ES-I3 (cell line): Measurements from ENCODE around the gene C9orf85.
A peak's percentile ranks its signal among the peaks of the same experiment; 100 is the strongest.

Experiments
- H3K36me3 ChIP-seq: 2 replicates; pipeline ENCODE4 v1.6.1; 2013; ENCODE audit warnings: mild to moderate bottlenecking, low read length, control low read depth, moderate library complexity; ENCODE audit not compliant: insufficient read depth
- H3K4me1 ChIP-seq: 2 replicates; pipeline ENCODE4 v1.6.1; 2013; ENCODE audit warnings: mild to moderate bottlenecking, control low read depth, low read length; ENCODE audit not compliant: insufficient read depth
- H3K9ac ChIP-seq: 2 replicates; pipeline ENCODE4 v1.6.1; 2013; ENCODE audit warnings: low read depth, mild to moderate bottlenecking, low read length, moderate library complexity
- H3K9me3 ChIP-seq: 2 replicates; pipeline ENCODE4 v1.6.1; 2013; ENCODE audit warnings: mild to moderate bottlenecking, low read length, moderate library complexity; ENCODE audit not compliant: control insufficient read depth, insufficient read depth

Gene C9orf85

DNA sequence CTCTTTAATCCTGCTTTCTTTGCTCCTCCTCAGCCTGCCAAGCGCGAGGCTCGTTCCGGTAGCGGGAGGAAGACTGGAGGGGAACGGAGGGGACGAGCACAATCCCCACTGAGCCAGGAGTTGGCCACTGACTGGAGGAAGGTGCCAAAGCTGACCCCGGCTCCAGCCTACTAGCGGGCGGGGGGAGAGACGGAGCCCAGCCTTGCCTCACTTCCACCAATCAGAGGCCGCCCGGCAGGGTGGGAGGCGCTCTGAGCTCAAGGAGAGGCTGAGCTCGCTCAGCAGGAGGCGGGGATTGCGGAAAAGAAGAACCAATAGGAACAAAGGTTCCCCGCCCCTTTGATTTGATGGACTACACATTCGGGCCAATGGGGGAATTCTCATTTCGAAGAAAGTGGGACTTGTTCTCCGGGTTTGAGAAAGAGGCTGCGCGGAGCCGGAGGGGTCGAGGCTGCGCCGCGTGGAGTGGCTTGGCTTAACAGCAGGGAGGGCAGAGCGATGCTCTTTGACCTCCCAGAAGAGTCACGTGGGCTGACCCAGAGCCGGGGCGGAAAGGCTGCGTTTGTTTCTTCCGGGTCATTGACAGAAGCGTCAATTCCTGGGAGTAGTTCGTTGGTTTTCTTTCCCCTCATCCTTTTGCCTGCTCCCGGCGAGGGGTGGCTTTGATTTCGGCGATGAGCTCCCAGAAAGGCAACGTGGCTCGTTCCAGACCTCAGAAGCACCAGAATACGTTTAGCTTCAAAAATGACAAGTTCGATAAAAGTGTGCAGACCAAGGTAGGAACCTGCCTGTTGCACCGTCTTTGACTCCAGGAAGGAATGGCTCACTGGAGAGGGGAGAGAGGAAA, at the start of gene C9orf85, which contains the start of gene ABHD17B:
TSS of gene C9orf85 (plus strand) at position 579 of the 847 bp plus-strand sequence. CDS start at position 675, 96 bp downstream.
TSS of gene ABHD17B (minus strand) at position 133 of the 847 bp plus-strand sequence. CDS start 36,113 bp downstream, outside the sequence.
- H3K9me3 ChIP-seq = no peaks in the 10 kb centered on the region
- H3K4me1 ChIP-seq = no peaks in the 10 kb centered on the region; the same call in 1 of the 2 replicates
- H3K9ac ChIP-seq = peak within 1 kb of the TSS; percentile 98
- no peaks in the 10 kb centered on the region; the same call in 1 of the 2 replicates for H3K36me3 ChIP-seq

DNA sequence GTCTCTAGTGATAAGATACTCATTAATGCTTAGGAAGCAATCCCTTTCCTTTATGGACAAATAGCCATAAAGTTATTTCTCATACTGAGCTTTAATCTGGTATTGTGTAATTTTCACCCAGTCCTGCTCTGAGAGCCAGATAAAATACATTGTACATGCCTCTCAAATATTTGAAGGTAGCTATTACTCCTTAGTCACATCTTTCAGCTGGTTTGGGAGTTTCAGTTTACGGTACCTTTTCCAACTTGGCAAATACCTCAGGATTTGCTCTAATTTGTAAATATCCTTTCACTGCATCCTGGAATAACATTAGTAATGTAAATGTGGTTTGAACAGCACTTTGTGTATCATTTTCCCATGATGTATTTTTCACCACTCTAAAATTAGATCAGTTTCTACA, 47.8 kb upstream of the C9orf85 start:
- Histone ChIP-seq H3K9ac (no peak overlapping the region), H3K36me3 (peaks cover 3% of the 10 kb centered on the region; the same call in 1 of the 2 replicates), H3K4me1 (no peaks in the 10 kb centered on the region), H3K9me3 (peaks cover 4% of the 10 kb centered on the region; the same call in 1 of the 2 replicates)

- no peaks in the 10 kb centered on the region; the same call in 1 of the 2 replicates for H3K36me3 ChIP-seq
- H3K9ac ChIP-seq = no peak overlapping the region
- no peaks in the 10 kb centered on the region for H3K4me1 ChIP-seq
- H3K9me3 ChIP-seq = peaks cover 4% of the 10 kb centered on the region; the same call in 1 of the 2 replicates
These were observed 36.1 kb upstream of the C9orf85 start for GRCh38 chr9:71875345-71875744.

- H3K9ac ChIP-seq = no peak overlapping the region
- no peaks in the 10 kb centered on the region; the same call in 1 of the 2 replicates for H3K36me3 ChIP-seq
- H3K9me3 ChIP-seq = peaks cover 4% of the 10 kb centered on the region; the same call in 1 of the 2 replicates
- H3K4me1 ChIP-seq = no peaks in the 10 kb centered on the region
These were observed 35.3 kb upstream of the C9orf85 start for GRCh38 chr9:71876106-71876505.

GRCh38 chr9:71876829-71877228, 34.6 kb upstream of the C9orf85 start:
- peaks cover 2% of the 10 kb centered on the region for H3K36me3 ChIP-seq
- H3K4me1 ChIP-seq = no peaks in the 10 kb centered on the region
- peaks cover 4% of the 10 kb centered on the region; the same call in 1 of the 2 replicates for H3K9me3 ChIP-seq
- no peak overlapping the region for H3K9ac ChIP-seq

DNA sequence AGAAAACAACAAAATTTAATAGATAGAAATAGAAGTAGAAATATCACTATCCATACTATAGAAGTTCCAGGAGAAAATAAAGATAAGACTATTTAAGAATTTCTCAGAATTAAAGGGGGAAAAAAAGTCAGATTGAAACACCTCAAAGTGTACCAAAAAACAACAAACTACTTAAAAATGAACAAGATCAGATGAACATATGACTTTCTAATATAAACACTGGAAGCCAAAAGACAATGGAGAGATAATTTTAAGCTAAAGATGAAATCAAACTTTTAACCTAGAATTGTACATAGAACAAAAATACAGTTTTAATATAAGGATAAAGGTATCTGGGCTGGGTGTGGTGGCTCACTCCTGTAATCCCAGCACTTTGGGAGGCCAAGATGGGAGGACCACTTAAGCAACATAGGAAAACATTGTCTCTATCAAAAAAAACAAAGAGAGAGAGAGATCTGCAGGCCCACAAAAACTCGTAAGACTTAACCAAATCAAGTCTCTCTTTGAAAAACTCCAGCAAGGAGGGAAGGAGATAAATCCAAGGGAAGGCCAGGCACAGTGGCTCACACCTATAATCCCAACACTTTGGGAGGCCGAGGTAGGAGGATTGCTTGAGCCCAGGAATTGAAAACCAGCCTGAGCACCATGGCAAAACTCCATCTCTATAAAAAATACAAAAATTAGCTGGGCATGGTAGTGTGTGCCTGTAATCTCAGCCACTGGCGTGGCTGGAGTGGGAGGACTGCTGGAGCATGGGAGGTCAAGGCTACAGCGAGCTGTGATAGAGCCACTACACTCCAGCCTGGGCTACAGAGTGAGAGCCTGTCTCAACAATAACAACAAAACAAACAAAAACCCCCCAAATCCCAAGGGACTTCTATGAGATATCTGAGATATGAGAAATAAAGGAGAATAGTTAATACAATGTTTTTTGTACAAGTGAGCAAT, 32.8 kb upstream of the C9orf85 start:
- peaks cover 2% of the 10 kb centered on the region for H3K36me3 ChIP-seq
- no peaks in the 10 kb centered on the region for H3K4me1 ChIP-seq
- H3K9ac ChIP-seq = no peak overlapping the region
- H3K9me3 ChIP-seq = peaks cover 4% of the 10 kb centered on the region; the same call in 1 of the 2 replicates

DNA sequence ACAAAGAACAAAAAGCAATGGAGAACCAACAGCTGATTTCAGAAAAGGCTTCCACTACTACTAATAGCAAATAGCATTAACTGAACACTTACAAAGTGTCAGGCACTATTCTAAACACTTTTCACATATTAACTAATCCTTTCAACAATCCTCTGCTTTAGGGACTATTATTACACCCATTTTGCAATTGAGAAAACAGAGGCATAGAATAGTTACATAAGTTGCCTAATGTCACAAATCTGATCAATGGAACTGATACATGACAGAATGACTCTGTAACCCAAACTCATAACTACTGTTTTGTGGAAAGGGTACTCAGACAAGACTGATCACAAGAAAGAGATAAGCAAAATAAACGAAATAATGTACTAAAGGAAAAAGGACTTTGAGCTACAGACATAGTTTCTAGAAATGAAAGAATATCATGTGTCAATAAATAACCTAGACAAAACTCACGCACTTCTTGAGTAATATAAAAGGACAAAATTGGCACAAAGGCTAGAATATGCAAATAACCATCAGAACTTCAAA, 31.7 kb upstream of the C9orf85 start:
- peaks cover 4% of the 10 kb centered on the region; the same call in 1 of the 2 replicates for H3K9me3 ChIP-seq
- H3K4me1 ChIP-seq = no peaks in the 10 kb centered on the region
- peaks cover 2% of the 10 kb centered on the region; the same call in 1 of the 2 replicates for H3K36me3 ChIP-seq
- no peak overlapping the region for H3K9ac ChIP-seq

DNA sequence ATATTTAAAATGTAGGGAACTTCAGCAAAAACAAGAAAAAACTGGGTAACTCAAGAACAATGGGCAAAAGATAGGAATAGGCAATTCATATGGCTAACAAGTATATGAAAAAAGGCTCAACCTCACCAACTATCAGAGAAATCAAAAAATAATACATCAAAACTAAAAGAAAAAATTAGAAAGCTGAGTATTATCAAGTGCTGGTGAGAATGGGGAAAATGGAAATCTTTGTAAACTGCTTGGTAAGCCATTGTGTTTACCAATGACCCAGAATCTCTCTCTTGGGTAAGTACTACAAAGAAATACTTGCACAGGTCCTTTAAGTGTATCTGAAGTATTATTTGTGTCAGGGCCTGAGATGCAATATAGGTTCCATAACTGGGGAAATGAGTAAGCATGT, 27.4 kb upstream of the C9orf85 start:
- Histone ChIP-seq H3K36me3 (peaks cover 2% of the 10 kb centered on the region; the same call in 1 of the 2 replicates), H3K9ac (no peak overlapping the region), H3K4me1 (no peaks in the 10 kb centered on the region), H3K9me3 (peaks cover 4% of the 10 kb centered on the region; the same call in 1 of the 2 replicates)

DNA sequence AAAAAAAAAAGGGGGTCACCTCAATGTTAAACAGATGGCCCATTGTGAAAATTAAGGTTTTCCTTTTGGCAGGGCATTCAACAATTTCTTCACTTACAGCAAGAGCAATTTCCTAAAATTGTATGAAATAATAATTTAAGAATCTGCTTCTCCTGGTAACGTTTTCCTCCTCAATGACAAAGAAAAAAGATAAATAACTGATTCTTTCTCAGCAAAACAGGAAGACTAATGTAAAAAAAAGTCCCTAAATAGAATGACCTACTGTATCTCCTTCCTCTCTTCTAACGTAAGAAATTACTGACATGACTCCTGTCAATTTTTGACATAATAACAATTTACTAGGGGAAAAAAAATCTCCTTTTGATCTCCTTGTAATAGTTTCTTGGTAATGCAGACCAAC, 26.0 kb upstream of the C9orf85 start:
- Histone ChIP-seq H3K4me1 (no peaks in the 10 kb centered on the region), H3K9me3 (no peaks in the 10 kb centered on the region), H3K36me3 (peaks cover 2% of the 10 kb centered on the region; the same call in 1 of the 2 replicates), H3K9ac (no peak overlapping the region)

DNA sequence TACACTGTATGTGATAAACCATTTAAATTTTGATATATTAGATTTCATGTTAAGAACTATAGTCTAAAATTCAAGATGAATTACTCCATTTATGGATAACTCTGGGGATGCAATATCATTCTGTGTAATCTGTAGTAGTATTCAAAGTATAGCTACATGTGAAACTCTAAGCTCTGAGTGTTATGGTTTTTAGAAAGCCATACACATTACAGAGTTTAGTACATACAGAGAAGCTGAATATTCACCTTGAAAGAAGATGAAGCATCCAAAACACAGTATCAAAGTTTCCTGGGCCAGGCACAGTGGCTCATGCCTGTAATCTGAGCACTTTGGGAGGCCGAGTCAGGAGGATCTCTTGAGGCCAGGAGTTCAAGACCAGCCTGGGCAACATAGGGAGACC, 25.4 kb upstream of the C9orf85 start:
- Histone ChIP-seq H3K4me1 (no peaks in the 10 kb centered on the region), H3K9me3 (no peaks in the 10 kb centered on the region), H3K36me3 (peaks cover 2% of the 10 kb centered on the region; the same call in 1 of the 2 replicates), H3K9ac (no peak overlapping the region)

- H3K36me3 ChIP-seq = peaks cover 2% of the 10 kb centered on the region; the same call in 1 of the 2 replicates
- no peaks in the 10 kb centered on the region for H3K4me1 ChIP-seq
- no peak overlapping the region for H3K9ac ChIP-seq
- H3K9me3 ChIP-seq = no peaks in the 10 kb centered on the region
These were observed 24.9 kb upstream of the C9orf85 start for GRCh38 chr9:71886541-71886940.

GRCh38 chr9:71887362-71887761, 24.1 kb upstream of the C9orf85 start:
- Histone ChIP-seq H3K9me3 (no peaks in the 10 kb centered on the region), H3K36me3 (no peaks in the 10 kb centered on the region), H3K4me1 (no peaks in the 10 kb centered on the region), H3K9ac (no peak overlapping the region)

GRCh38 chr9:71890042-71890679, 21.3 kb upstream of the C9orf85 start:
- Histone ChIP-seq H3K36me3 (no peaks in the 10 kb centered on the region), H3K9me3 (no peaks in the 10 kb centered on the region), H3K9ac (no peak overlapping the region), H3K4me1 (0 out of 2 replicates have a peak, but pooled peaks cover 2% of the 10 kb centered on the region)
